ENCODE results near the gene ATXN7L1.

DNA sequence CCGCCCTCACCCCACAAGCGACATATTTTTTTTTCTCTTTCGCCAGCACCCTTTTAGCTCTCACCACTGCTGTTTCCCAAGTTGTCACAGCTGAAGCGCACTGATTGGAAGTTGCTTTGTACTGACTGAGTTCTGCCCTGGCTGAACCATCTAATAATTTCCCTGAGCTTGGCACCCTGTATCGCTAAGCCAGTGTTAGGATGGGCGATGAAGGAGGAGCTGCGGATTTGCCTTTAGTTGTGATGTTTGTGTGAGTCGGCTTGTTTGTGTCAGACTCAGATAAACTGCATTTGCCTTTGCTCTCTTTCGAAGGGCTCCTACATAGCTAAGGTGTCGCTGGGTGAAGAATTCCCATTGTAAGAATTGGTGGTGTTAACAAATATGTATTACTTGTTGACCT is 1.3 kb upstream of the ATXN7L1 start:
- TF ChIP-seq, protein P1, sequence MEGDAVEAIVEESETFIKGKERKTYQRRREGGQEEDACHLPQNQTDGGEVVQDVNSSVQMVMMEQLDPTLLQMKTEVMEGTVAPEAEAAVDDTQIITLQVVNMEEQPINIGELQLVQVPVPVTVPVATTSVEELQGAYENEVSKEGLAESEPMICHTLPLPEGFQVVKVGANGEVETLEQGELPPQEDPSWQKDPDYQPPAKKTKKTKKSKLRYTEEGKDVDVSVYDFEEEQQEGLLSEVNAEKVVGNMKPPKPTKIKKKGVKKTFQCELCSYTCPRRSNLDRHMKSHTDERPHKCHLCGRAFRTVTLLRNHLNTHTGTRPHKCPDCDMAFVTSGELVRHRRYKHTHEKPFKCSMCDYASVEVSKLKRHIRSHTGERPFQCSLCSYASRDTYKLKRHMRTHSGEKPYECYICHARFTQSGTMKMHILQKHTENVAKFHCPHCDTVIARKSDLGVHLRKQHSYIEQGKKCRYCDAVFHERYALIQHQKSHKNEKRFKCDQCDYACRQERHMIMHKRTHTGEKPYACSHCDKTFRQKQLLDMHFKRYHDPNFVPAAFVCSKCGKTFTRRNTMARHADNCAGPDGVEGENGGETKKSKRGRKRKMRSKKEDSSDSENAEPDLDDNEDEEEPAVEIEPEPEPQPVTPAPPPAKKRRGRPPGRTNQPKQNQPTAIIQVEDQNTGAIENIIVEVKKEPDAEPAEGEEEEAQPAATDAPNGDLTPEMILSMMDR (conservative IDR thresholded peaks at IDR 0.05), result no peak
- TF ChIP-seq EZH2 (IDR thresholded peaks at IDR 0.05; ENCODE audit: low read depth), result no peak
